Measurements from ENCODE around the gene SIRPG.

- TF ChIP-seq CTCF (IDR thresholded peaks at IDR 0.05) (no peak), POLR2A (IDR thresholded peaks at IDR 0.05) (no peak)
Measured at GRCh38 chr20:1633535-1633934, 24.0 kb downstream of the SIRPG start.

Measured in heart left ventricle (tissue), 13 donors.